H1 (cell line): ENCODE results near the gene EFCAB8. TPM values are rescaled to one million over a fixed set of nuclear protein-coding genes. Genes with fewer than 3 reads are reported as not detected.

Experiments used
- CTCF ChIA-PET: fragments of 300-600 bp; sonication (Branson Sonifier 250); formaldehyde crosslinking; loops from one replicate; lab custom pipeline; 2021; ENCODE audit not compliant: partially characterized antibody; lab: Charles Lee
- POLR2A ChIA-PET: fragments of 300-600 bp; sonication (Branson Sonifier 250); formaldehyde crosslinking; loops from one replicate; lab custom pipeline; 2021; ENCODE audit warnings: inconsistent platforms; ENCODE audit not compliant: partially characterized antibody; lab: Charles Lee
- DNase-seq, 2 experiments: peaks; one replicate each; pipeline versions ENCODE4 v3.0.0 to v3.0.0-alpha.2; 2010 to 2022; ENCODE audit warnings: low spot score in 2 of 2, low read depth in 1 of 2, mixed read lengths in 1 of 2
- FAIRE-seq: peaks from 2 replicates; lab custom pipeline; 2011; peaks lifted over from hg19 to GRCh38; lab: Jason Lieb, UNC
- H2AFZ ChIP-seq: 2 replicates; pipeline ENCODE4 v1.8.1; 2012; ENCODE audit warnings: low read length, inconsistent platforms
- H2AK5ac ChIP-seq: 2 replicates; pipeline ENCODE4 v1.6.1; 2013; ENCODE audit warnings: low read depth, low read length
- H2BK120ac ChIP-seq: replicated peaks from 2 replicates; pipeline ENCODE3; 2013; ENCODE audit warnings: low read depth, low read length, inconsistent platforms
- H2BK12ac ChIP-seq: 2 replicates; pipeline ENCODE4 v1.6.1; 2013; ENCODE audit warnings: low read depth, low read length
- H2BK15ac ChIP-seq: 2 replicates; pipeline ENCODE4 v1.6.1; 2013; ENCODE audit warnings: low read length
- H2BK20ac ChIP-seq: 2 replicates; pipeline ENCODE4 v1.6.1; 2013; ENCODE audit warnings: low read length
- H2BK5ac ChIP-seq: 2 replicates; pipeline ENCODE4 v1.6.1; 2013; ENCODE audit warnings: low read depth, low read length
- H3K14ac ChIP-seq: 2 replicates; pipeline ENCODE4 v1.6.1; 2013; ENCODE audit warnings: inconsistent platforms; ENCODE audit not compliant: insufficient read length
- H3K18ac ChIP-seq: 2 replicates; pipeline ENCODE4 v1.6.1; 2013; ENCODE audit warnings: low read length; ENCODE audit errors: extremely low read depth
- H3K23ac ChIP-seq: 2 replicates; pipeline ENCODE4 v1.6.1; 2013; ENCODE audit warnings: inconsistent platforms; ENCODE audit not compliant: insufficient read length
- H3K23me2 ChIP-seq: 2 replicates; pipeline ENCODE4 v1.6.1; 2013; ENCODE audit warnings: low read depth, low read length
- H3K27ac ChIP-seq: 2 replicates; pipeline ENCODE4 v1.6.1; 2011; ENCODE audit warnings: low read depth, low read length, inconsistent platforms
- H3K27me3 ChIP-seq, 4 experiments: replicated peaks in 1 of 4; 1 replicate in 1 of 4; 2 replicates in 3 of 4; pipeline versions ENCODE4 v1.6.1 to v1.8.1; 2011 to 2013; ENCODE audit warnings: low read length in 3 of 4, mild to moderate bottlenecking in 3 of 4, inconsistent platforms in 2 of 4, mixed read lengths in 2 of 4, moderate library complexity in 1 of 4; ENCODE audit not compliant: control insufficient read depth in 3 of 4, insufficient read depth in 3 of 4; ENCODE audit errors: extremely low read depth in 1 of 4
- H3K36me3 ChIP-seq, 4 experiments: 2 replicates each; pipeline versions ENCODE4 v1.6.1 to v1.8.1; 2011 to 2013; ENCODE audit warnings: mild to moderate bottlenecking in 4 of 4, low read length in 3 of 4, moderate library complexity in 2 of 4, control low read depth in 1 of 4, inconsistent platforms in 1 of 4; ENCODE audit not compliant: insufficient read depth in 4 of 4, control insufficient read depth in 2 of 4
- H3K4ac ChIP-seq: replicated peaks from 2 replicates; pipeline ENCODE3; 2013; ENCODE audit warnings: low read length, low read depth, mixed read lengths, inconsistent platforms; ENCODE audit not compliant: insufficient read length
- H3K4me1 ChIP-seq, 4 experiments: replicated peaks in 1 of 4; 1 replicate in 1 of 4; 2 replicates in 3 of 4; pipeline versions ENCODE4 v1.6.1 to v1.8.1; 2011 to 2013; ENCODE audit warnings: low read length in 3 of 4, inconsistent platforms in 2 of 4, mixed read lengths in 1 of 4; ENCODE audit not compliant: insufficient read depth in 4 of 4, control insufficient read depth in 3 of 4
- H3K4me2 ChIP-seq, 2 experiments: 2 replicates each; pipeline versions ENCODE4 v1.6.1 to v1.8.1; 2011 to 2013; ENCODE audit warnings: low read depth in 2 of 2, low read length in 2 of 2, control low read depth in 1 of 2, inconsistent platforms in 1 of 2, mild to moderate bottlenecking in 1 of 2; ENCODE audit not compliant: insufficient read depth in 1 of 2
- H3K4me3 ChIP-seq, 4 experiments: fragments of 200-600, 300-600 bp in 1 of 4; sonication (generic), shearing (Covaris generic), sonication (Bioruptor Twin) in 1 of 4; 2 replicates each; pipeline versions ENCODE4 v1.5.1 to v1.8.1; 2011 to 2016; ENCODE audit warnings: low read length in 4 of 4, low read depth in 3 of 4, control low read depth in 2 of 4, inconsistent platforms in 2 of 4, mild to moderate bottlenecking in 2 of 4, mixed read lengths in 1 of 4, moderate library complexity in 1 of 4; ENCODE audit not compliant: insufficient read depth in 2 of 4; ENCODE audit errors: extremely low read depth in 1 of 4
- H3K56ac ChIP-seq: replicated peaks from 2 replicates; pipeline ENCODE3; 2013; ENCODE audit warnings: low read depth, mild to moderate bottlenecking, mixed read lengths, low read length, inconsistent platforms; ENCODE audit not compliant: insufficient read length
- H3K79me1 ChIP-seq: 2 replicates; pipeline ENCODE4 v1.6.1; 2013; ENCODE audit warnings: low read depth, low read length, control low read depth
- H3K79me2 ChIP-seq, 2 experiments: 2 replicates each; pipeline versions ENCODE4 v1.6.1 to v1.8.1; 2012 to 2013; ENCODE audit warnings: low read length in 2 of 2, mild to moderate bottlenecking in 2 of 2, inconsistent platforms in 1 of 2; ENCODE audit not compliant: insufficient read depth in 2 of 2, control insufficient read depth in 1 of 2
- H3K9ac ChIP-seq, 4 experiments: replicated peaks in 1 of 4; 1 replicate in 1 of 4; 2 replicates in 3 of 4; pipeline versions ENCODE4 v1.6.1 to v1.8.1; 2011 to 2013; ENCODE audit warnings: low read depth in 3 of 4, low read length in 3 of 4, control low read depth in 2 of 4, mild to moderate bottlenecking in 2 of 4, moderate library complexity in 2 of 4, inconsistent platforms in 1 of 4; ENCODE audit errors: extremely low read depth in 1 of 4
- H3K9me3 ChIP-seq, 2 experiments: 2 replicates each; pipeline versions ENCODE4 v1.6.1 to v1.8.1; 2012 to 2013; ENCODE audit warnings: mild to moderate bottlenecking in 2 of 2, moderate library complexity in 2 of 2, control low read depth in 1 of 2, inconsistent platforms in 1 of 2, low read depth in 1 of 2, low read length in 1 of 2, mixed read lengths in 1 of 2; ENCODE audit not compliant: insufficient read depth in 2 of 2
- H4K20me1 ChIP-seq, 2 experiments: replicated peaks in 1 of 2; 2 replicates each; pipeline versions ENCODE3 to v1.8.1; 2011 to 2013; ENCODE audit warnings: inconsistent platforms in 2 of 2, low read length in 2 of 2, mild to moderate bottlenecking in 1 of 2; ENCODE audit not compliant: insufficient read depth in 2 of 2, control insufficient read depth in 1 of 2
- H4K5ac ChIP-seq: 2 replicates; pipeline ENCODE4 v1.6.1; 2013; ENCODE audit warnings: low read length, low read depth, mixed read lengths, inconsistent platforms; ENCODE audit not compliant: insufficient read length
- H4K8ac ChIP-seq: 2 replicates; pipeline ENCODE4 v1.8.0; 2013; ENCODE audit warnings: mild to moderate bottlenecking, moderate library complexity, low read length, inconsistent platforms; ENCODE audit not compliant: insufficient read depth; ENCODE audit errors: extremely low read depth
- H4K91ac ChIP-seq: replicated peaks from 2 replicates; pipeline ENCODE3; 2013; ENCODE audit warnings: low read length, mixed read lengths, inconsistent platforms; ENCODE audit not compliant: insufficient read length
- ASH2L ChIP-seq: fragments of 200-600, 300-600 bp; sonication (generic); IDR thresholded peaks from one replicate; pipeline ENCODE4 v1.7.1; 2017; ENCODE audit warnings: low read length
- KDM1A ChIP-seq: fragments of 200-600, 300-600 bp; sonication (generic); IDR thresholded peaks from 2 replicates; pipeline ENCODE4 v1.7.1; 2016; ENCODE audit warnings: mild to moderate bottlenecking, low read length, borderline replicate concordance
- NRF1 ChIP-seq: IDR thresholded peaks from 2 replicates; pipeline ENCODE4 v1.6.1; 2011; ENCODE audit warnings: mild to moderate bottlenecking, low read depth, low read length, improper control_type of control experiment
- POLR2AphosphoS5 ChIP-seq: IDR thresholded peaks from 2 replicates; pipeline ENCODE4 v1.6.1; 2011; ENCODE audit warnings: low read depth, low read length
- RFX5 ChIP-seq: IDR thresholded peaks from 2 replicates; pipeline ENCODE4 v1.6.1; 2011; ENCODE audit warnings: low read depth, low read length, improper control_type of control experiment, borderline replicate concordance
- RXRA ChIP-seq: IDR thresholded peaks from 2 replicates; pipeline ENCODE4 v1.6.1; 2011; ENCODE audit warnings: low read depth, mild to moderate bottlenecking, low read length, moderate library complexity; ENCODE audit not compliant: insufficient read depth
- SAP30 ChIP-seq: fragments of 300-600 bp; sonication (generic); IDR thresholded peaks from 2 replicates; pipeline ENCODE4 v1.7.1; 2012; ENCODE audit warnings: low read length, moderate library complexity, mild to moderate bottlenecking, inconsistent platforms; ENCODE audit not compliant: insufficient read depth, insufficient replicate concordance
- TAF1 ChIP-seq: IDR thresholded peaks from 2 replicates; pipeline ENCODE4 v1.6.1; 2011; ENCODE audit warnings: mild to moderate bottlenecking, low read depth, low read length
- TBP ChIP-seq: IDR thresholded peaks from 2 replicates; pipeline ENCODE4 v1.6.1; 2011; ENCODE audit warnings: low read depth, low read length, improper control_type of control experiment
- WGBS, 2 experiments: shearing (Covaris generic) in 1 of 2; methylation state at CpG; one replicate each; pipeline versions ENCODE4 v1.1.6 to v1.1.7; 2013 to 2015; ENCODE audit warnings: low lambda C conversion rate in 2 of 2, mixed read lengths in 2 of 2, inconsistent platforms in 1 of 2, low coverage in 1 of 2, missing lambda C conversion rate in 1 of 2; ENCODE audit not compliant: insufficient replicate concordance in 2 of 2, insufficient coverage in 1 of 2, insufficient read length in 1 of 2; ENCODE audit errors: extremely low coverage in 1 of 2, missing lambda C conversion rate in 1 of 2; 5-methylcytosine and 5-hydroxymethylcytosine counted together
- polyA plus RNA-seq, 7 experiments: library from polyadenylated mRNA; depleted of rRNA in 3 of 7; stranded (reverse) in 5 of 7; unstranded in 2 of 7; fragments of >200 nt in 5 of 7; fragments of 200-250 nt in 2 of 7; gene quantifications; 1 replicate in 5 of 7; 2 replicates in 1 of 7; 4 replicates in 1 of 7; pipeline versions ENCODE4 v1.2.1 to v1.2.3, GENCODE V29; 2011 to 2013; ENCODE audit warnings: missing spikeins in 2 of 7, mixed read lengths in 2 of 7
- total RNA-seq: library from RNA; stranded (reverse); fragmentation: NEBNext Ultra II Directional; extraction: Animal tissue kit (Norgen Biotek cat#: 25700); gene quantifications from 2 replicates; pipeline ENCODE4 v1.2.1, GENCODE V29; 2021
- TF ChIP-seq, protein P1 (sequence below): IDR thresholded peaks from 2 replicates; pipeline ENCODE4 v1.6.1; 2012; ENCODE audit warnings: inconsistent platforms
- TF ChIP-seq, protein P2 (sequence below): IDR thresholded peaks from 2 replicates; pipeline ENCODE4 v1.6.1; 2011; ENCODE audit warnings: low read length, improper control_type of control experiment
- TF ChIP-seq, protein P3 (sequence below): IDR thresholded peaks from 2 replicates; pipeline ENCODE4 v1.6.1; 2011; ENCODE audit warnings: low read depth, mild to moderate bottlenecking, low read length; ENCODE audit not compliant: insufficient read depth

The EFCAB8 gene
- total and polyA plus RNA-seq, 2 of the 8 experiments (the other 6 are each of a cell fraction or from before 2014, with no cell fraction given) = 0.06 to 0.20 TPM

DNA sequence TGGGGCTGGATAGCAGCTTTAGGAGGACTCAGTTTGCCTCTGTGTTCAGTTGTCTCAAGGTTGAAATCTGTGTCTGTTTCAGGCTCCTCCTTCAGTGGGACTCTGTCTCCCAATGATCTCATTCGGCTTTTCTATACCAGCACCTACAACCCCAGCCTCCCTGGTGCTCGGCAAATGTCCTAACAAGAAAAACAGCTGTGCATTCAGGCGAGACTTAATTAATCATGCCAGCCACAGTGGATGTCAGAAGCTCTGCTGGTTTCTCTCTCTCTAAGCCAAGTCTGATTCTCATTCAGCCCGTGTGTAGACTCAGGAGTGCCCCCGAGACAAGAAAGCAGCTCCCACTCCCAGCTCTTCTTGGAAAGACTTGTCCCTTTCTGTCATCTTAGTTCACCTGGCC lies 98.7 kb downstream of the EFCAB8 start:
- Histone ChIP-seq H3K9me3 (peaks cover 0 to 5% of the 10 kb centered on the region in 2 experiments; a peak in 1 of 4 replicates), H3K18ac (no peak overlapping the region), H3K9ac (no peak overlapping the region), H3K23me2 (no peaks in the 10 kb centered on the region), H3K36me3 (no peaks in the 10 kb centered on the region), H2AFZ (no peak overlapping the region), H3K4me3 (no peak overlapping the region), H3K27me3 (peaks cover 0 to 16% (median 4%) of the 10 kb centered on the region in 4 experiments; a peak in 4 of 7 replicates), H3K14ac (no peak overlapping the region), H2BK12ac (no peak overlapping the region), H3K4me2 (no peak overlapping the region), H2AK5ac (no peak overlapping the region), H2BK20ac (no peak overlapping the region), H2BK5ac (no peak overlapping the region), H3K4ac (no peak overlapping the region), H2BK15ac (no peak overlapping the region), H4K5ac (no peak overlapping the region), H2BK120ac (no peak overlapping the region), H3K79me1 (no peaks in the 10 kb centered on the region), H3K23ac (no peak overlapping the region), H3K79me2 (no peaks in the 10 kb centered on the region), H3K4me1 (no peaks in the 10 kb centered on the region; a peak in 1 of 7 replicates), H3K56ac (no peak overlapping the region), H4K91ac (no peak overlapping the region), H4K8ac (no peak overlapping the region), H4K20me1 (no peaks in the 10 kb centered on the region), H3K27ac (no peak overlapping the region)
- DNase-seq (no peak), FAIRE-seq (no peak)
- POLR2A ChIA-PET = no interaction called here
- CTCF ChIA-PET = interaction anchor here (0.6 to 2.8 kb wide), 5 partner anchors 12 to 269 kb away, joined by 3 to 18 read pairs (median 3); no protein-coding TSS in a partner anchor
- 90% methylated on average over 5 of the region's 5 CpGs; no CpG with 5 or more reads in 1 of the 2 experiments for WGBS, 2 experiments
- no peak for TF ChIP-seq ASH2L
- TF ChIP-seq TAF1 = no peak
- TF ChIP-seq, protein P1, sequence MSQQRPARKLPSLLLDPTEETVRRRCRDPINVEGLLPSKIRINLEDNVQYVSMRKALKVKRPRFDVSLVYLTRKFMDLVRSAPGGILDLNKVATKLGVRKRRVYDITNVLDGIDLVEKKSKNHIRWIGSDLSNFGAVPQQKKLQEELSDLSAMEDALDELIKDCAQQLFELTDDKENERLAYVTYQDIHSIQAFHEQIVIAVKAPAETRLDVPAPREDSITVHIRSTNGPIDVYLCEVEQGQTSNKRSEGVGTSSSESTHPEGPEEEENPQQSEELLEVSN = no peak
- no peak for TF ChIP-seq POLR2AphosphoS5
- TF ChIP-seq RXRA = no peak
- TF ChIP-seq TBP = no peak
- TF ChIP-seq, protein P2, sequence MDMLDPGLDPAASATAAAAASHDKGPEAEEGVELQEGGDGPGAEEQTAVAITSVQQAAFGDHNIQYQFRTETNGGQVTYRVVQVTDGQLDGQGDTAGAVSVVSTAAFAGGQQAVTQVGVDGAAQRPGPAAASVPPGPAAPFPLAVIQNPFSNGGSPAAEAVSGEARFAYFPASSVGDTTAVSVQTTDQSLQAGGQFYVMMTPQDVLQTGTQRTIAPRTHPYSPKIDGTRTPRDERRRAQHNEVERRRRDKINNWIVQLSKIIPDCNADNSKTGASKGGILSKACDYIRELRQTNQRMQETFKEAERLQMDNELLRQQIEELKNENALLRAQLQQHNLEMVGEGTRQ = no peak
- no peak for TF ChIP-seq SAP30
- TF ChIP-seq, protein P3, sequence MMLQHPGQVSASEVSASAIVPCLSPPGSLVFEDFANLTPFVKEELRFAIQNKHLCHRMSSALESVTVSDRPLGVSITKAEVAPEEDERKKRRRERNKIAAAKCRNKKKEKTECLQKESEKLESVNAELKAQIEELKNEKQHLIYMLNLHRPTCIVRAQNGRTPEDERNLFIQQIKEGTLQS = no peak
- no peak for TF ChIP-seq KDM1A
- TF ChIP-seq NRF1 = no peak
- TF ChIP-seq RFX5 = no peak
